OCI-LY7 (cell line): Measurements from ENCODE around the gene FKTN. TPM values are rescaled to one million over a fixed set of nuclear protein-coding genes. Genes with fewer than 3 reads are reported as not detected.
"Not testable (repeated sequence)": the region's sequence is repeated elsewhere in the genome, so short reads cannot be mapped to it uniquely, and the experiment has no call there.

Experiments used
- BruUV-seq: library from RNA; stranded (reverse); fragments of 400-500 nt; replicated peaks from 2 replicates; lab custom pipeline; 2021; lab: Mats Ljungman, UMichigan
- CTCF ChIA-PET: fragments of 300-600 bp; sonication (Branson Sonifier 250); formaldehyde crosslinking; loops from one replicate; lab custom pipeline; 2022; ENCODE audit warnings: antibody characterized with exemption; ENCODE audit not compliant: unreplicated experiment; lab: Charles Lee
- POLR2A ChIA-PET: fragments of 300-600 bp; sonication (Branson Sonifier 250); formaldehyde crosslinking; loops from one replicate; lab custom pipeline; 2022; ENCODE audit warnings: antibody characterized with exemption; lab: Charles Lee
- DNase-seq: peaks from one replicate; pipeline ENCODE4 v3.0.0-alpha.2; 2015; ENCODE audit warnings: low spot score
- H2AFZ ChIP-seq: fragments of 200-600 bp; sonication (generic), shearing (Covaris generic); 2 replicates; pipeline ENCODE4 v1.6.1; 2014; ENCODE audit warnings: mild to moderate bottlenecking, antibody characterized with exemption, low read length, moderate library complexity
- H3K27ac ChIP-seq: fragments of 200-600 bp; sonication (generic); 2 replicates; pipeline ENCODE4 v1.5.1; 2014; ENCODE audit warnings: mixed run types, low read depth, mild to moderate bottlenecking, moderate library complexity, low read length, inconsistent platforms; ENCODE audit not compliant: poor library complexity, severe bottlenecking
- H3K36me3 ChIP-seq: fragments of 200-600 bp; sonication (generic); 2 replicates; pipeline ENCODE4 v1.6.1; 2014; ENCODE audit warnings: mild to moderate bottlenecking, antibody characterized with exemption, low read length, moderate library complexity, mixed read lengths; ENCODE audit not compliant: insufficient read depth
- H3K4me1 ChIP-seq: fragments of 200-600 bp; sonication (generic); 2 replicates; pipeline ENCODE4 v1.5.1; 2014; ENCODE audit warnings: mild to moderate bottlenecking, low read length; ENCODE audit not compliant: insufficient read depth, poor library complexity, severe bottlenecking
- H3K4me2 ChIP-seq: fragments of 200-600 bp; sonication (generic); 2 replicates; pipeline ENCODE4 v1.6.1; 2014; ENCODE audit warnings: mild to moderate bottlenecking, low read length
- H3K4me3 ChIP-seq: fragments of 200-600 bp; sonication (generic); 2 replicates; pipeline ENCODE4 v1.5.1; 2014; ENCODE audit warnings: mild to moderate bottlenecking, low read depth, low read length; ENCODE audit not compliant: poor library complexity, severe bottlenecking
- H3K79me2 ChIP-seq: fragments of 200-600 bp; sonication (generic); 2 replicates; pipeline ENCODE4 v1.6.1; 2016; ENCODE audit warnings: low read depth, mild to moderate bottlenecking, low read length, moderate library complexity, mixed read lengths; ENCODE audit not compliant: insufficient read depth
- H3K9me2 ChIP-seq: fragments of 200-600 bp; sonication (generic); 2 replicates; pipeline ENCODE4 v1.6.1; 2016; ENCODE audit warnings: mild to moderate bottlenecking, low read length, mixed read lengths; ENCODE audit not compliant: insufficient read depth
- H3K9me3 ChIP-seq: fragments of 200-600 bp; sonication (generic); 2 replicates; pipeline ENCODE4 v1.6.1; 2014; ENCODE audit warnings: mild to moderate bottlenecking, mixed run types, low read length, mixed read lengths
- H4K20me1 ChIP-seq: fragments of 200-600 bp; sonication (generic); 2 replicates; pipeline ENCODE4 v1.6.1; 2014; ENCODE audit warnings: mild to moderate bottlenecking, antibody characterized with exemption, low read length, moderate library complexity, mixed read lengths; ENCODE audit not compliant: insufficient read depth
- EZH2phosphoT487 ChIP-seq: fragments of 200-600 bp; sonication (generic); IDR thresholded peaks from 2 replicates; pipeline ENCODE4 v1.6.1; 2018; ENCODE audit warnings: low read depth, borderline replicate concordance, mild to moderate bottlenecking, mixed run types, antibody characterized with exemption, low read length, moderate library complexity, mixed read lengths
- intact Hi-C: fragments of 100-400 bp; cut with micrococcal nuclease; formaldehyde crosslinking; loops from one replicate; pipeline ENCODE4 v1.10.0; 2022; ENCODE audit not compliant: unreplicated experiment
- total RNA-seq, 2 experiments: library from RNA; depleted of rRNA in 1 of 2; stranded (reverse); fragments of >200 nt in 1 of 2; shearing (Covaris generic) in 1 of 2; gene quantifications; 2 replicates each; pipeline ENCODE4 v1.2.3, GENCODE V29; 2014 to 2022
- TF ChIP-seq, protein P1 (sequence below): fragments of 200-600 bp; sonication (generic); conservative IDR thresholded peaks from 2 replicates; pipeline ENCODE4 v1.5.1; 2014; ENCODE audit warnings: mild to moderate bottlenecking, antibody characterized with exemption, low read length, moderate library complexity, mixed read lengths

FKTN gene
- total RNA-seq, 2 experiments from 2014 or later: 10.7 to 17.3 TPM

DNA sequence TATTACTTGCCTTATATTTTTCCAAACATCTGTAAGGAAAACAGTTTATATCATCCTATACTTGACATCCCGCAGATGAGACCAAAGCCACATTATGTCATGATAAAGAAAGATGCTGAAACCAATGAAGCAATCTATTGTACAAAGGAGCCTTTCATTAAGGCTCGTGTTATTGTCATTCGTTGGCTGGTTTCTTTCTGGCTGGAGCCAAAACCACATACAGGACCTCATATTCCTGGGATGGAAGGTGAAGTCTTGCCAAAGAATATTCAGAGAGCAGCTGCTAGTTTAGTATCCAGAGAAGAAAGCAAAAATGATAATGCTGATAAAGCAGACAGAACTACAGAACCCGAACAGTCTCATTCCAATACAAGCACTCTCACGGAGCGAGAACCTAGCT lies 36.9 kb upstream of the FKTN start:
- H3K36me3 ChIP-seq, CTCF ChIA-PET, H4K20me1 ChIP-seq, H3K4me3 ChIP-seq, intact Hi-C loops, H3K9me2 ChIP-seq, H2AFZ ChIP-seq, H3K79me2 ChIP-seq, H3K4me1 ChIP-seq, H3K4me2 ChIP-seq, H3K27ac ChIP-seq, BruUV-seq, H3K9me3 ChIP-seq, DNase-seq: not testable (repeated sequence)
- POLR2A ChIA-PET: interaction anchor here (0.5 to 0.7 kb wide), 3 partner anchors 38 to 526 kb away, joined by 3 read pairs; no protein-coding TSS in a partner anchor

DNA sequence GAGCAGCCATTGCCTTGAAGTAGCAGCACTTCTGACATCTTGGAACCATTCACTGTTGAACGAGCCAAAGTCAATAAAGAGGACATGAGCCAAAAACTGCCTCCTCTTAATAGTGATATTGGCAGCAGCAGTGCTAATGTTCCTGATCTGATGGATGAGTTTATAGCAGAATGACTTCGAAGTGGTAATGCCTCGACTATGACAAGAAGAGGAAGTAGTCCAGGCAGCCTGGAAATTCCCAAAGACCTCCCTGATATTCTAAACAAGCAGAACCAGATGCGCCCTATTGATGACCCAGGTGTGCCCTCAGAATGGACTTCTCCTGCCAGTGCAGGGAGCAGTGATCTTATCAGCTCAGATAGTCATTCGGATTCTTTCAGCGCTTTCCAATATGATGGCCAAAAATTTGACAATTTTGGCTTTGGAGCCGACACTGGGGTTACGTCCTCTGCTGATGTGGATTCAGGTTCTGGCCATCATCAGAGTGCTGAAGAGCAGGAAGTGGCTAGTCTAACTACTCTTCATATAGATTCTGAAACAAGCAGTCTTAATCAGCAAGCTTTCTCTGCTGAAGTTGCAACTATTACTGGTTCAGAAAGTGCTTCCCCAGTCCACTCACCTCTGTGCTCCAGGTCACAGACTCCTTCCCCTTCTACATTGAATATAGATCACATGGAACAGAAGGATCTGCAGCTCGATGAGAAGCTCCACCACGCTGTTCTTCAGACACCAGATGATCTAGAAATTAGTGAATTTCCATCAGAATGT lies 35.1 kb upstream of the FKTN start:
- H3K9me2 ChIP-seq, H3K27ac ChIP-seq, H3K9me3 ChIP-seq, H3K4me1 ChIP-seq, H2AFZ ChIP-seq, intact Hi-C loops, BruUV-seq, CTCF ChIA-PET, H3K79me2 ChIP-seq, H3K4me3 ChIP-seq, H3K36me3 ChIP-seq, H4K20me1 ChIP-seq, DNase-seq, H3K4me2 ChIP-seq: not testable (repeated sequence)
- POLR2A ChIA-PET: interaction anchor here (0.6 kb wide), 1 partner anchor 66 kb away, joined by 3 read pairs; no protein-coding TSS in a partner anchor

- POLR2A ChIA-PET: interaction anchor here (1.1 kb wide), 1 partner anchor 9 kb away, joined by 5 read pairs; no protein-coding TSS in a partner anchor
- Histone ChIP-seq H3K9me2 (no peaks in the 10 kb centered on the region), H3K36me3 (no peaks in the 10 kb centered on the region; the same call in 1 of the 2 replicates), H4K20me1 (no peaks in the 10 kb centered on the region), H3K27ac (no peak overlapping the region), H2AFZ (no peak overlapping the region), H3K4me3 (no peak overlapping the region), H3K79me2 (no peaks in the 10 kb centered on the region), H3K9me3 (no peaks in the 10 kb centered on the region), H3K4me1 (no peaks in the 10 kb centered on the region), H3K4me2 (no peak overlapping the region)
- CTCF ChIA-PET: interaction anchor here (0.6 kb wide), 1 partner anchor 398 kb away, joined by 3 read pairs; no protein-coding TSS in a partner anchor
- intact Hi-C loops: no loop called here
- no TSS peak for BruUV-seq
- DNase-seq: no peak
- TF ChIP-seq, protein P1, sequence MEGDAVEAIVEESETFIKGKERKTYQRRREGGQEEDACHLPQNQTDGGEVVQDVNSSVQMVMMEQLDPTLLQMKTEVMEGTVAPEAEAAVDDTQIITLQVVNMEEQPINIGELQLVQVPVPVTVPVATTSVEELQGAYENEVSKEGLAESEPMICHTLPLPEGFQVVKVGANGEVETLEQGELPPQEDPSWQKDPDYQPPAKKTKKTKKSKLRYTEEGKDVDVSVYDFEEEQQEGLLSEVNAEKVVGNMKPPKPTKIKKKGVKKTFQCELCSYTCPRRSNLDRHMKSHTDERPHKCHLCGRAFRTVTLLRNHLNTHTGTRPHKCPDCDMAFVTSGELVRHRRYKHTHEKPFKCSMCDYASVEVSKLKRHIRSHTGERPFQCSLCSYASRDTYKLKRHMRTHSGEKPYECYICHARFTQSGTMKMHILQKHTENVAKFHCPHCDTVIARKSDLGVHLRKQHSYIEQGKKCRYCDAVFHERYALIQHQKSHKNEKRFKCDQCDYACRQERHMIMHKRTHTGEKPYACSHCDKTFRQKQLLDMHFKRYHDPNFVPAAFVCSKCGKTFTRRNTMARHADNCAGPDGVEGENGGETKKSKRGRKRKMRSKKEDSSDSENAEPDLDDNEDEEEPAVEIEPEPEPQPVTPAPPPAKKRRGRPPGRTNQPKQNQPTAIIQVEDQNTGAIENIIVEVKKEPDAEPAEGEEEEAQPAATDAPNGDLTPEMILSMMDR: no peak
- no peak for TF ChIP-seq EZH2phosphoT487
Measured at GRCh38 chr9:105531530-105531929, 26.4 kb upstream of the FKTN start.
